Measurements from ENCODE around the gene UBE2E2.

GRCh38 chr3:23256741-23257435, 53.8 kb downstream of the UBE2E2 start:
- TF ChIP-seq POLR2AphosphoS5 (IDR thresholded peaks at IDR 0.05; ENCODE audit: low read depth, low read length): no peak
- no peak for TF ChIP-seq TAF1 (IDR thresholded peaks at IDR 0.05; ENCODE audit: borderline replicate concordance, insufficient read depth, low read length)
- TF ChIP-seq REST (IDR thresholded peaks at IDR 0.05; ENCODE audit: insufficient read depth in 1 of 2, low read depth in 2 of 2, low read length in 2 of 2): no peak
- TF ChIP-seq FOXP2 (optimal IDR thresholded peaks at IDR 0.05; ENCODE audit: borderline replicate concordance, extremely low read depth, extremely low read length, insufficient read depth): no peak
- no peak for TF ChIP-seq SIN3A (IDR thresholded peaks at IDR 0.05; ENCODE audit: borderline replicate concordance, insufficient read depth, low read length)
